NCI-H146 treated with DMSO at 0.1 percent for 48 hours (cell line): ENCODE results near the gene CACNA1A.
"Not testable (repeated sequence)": the region's sequence is repeated elsewhere in the genome, so short reads cannot be mapped to it uniquely, and the experiment has no call there.

Source experiments
- DNase-seq: peaks from one replicate; lab custom pipeline; 2025; ENCODE audit not compliant: unreplicated experiment; lab: John Stamatoyannopoulos, UW

CACNA1A gene

GRCh38 chr19:13427273-13428051, 78.8 kb downstream of the CACNA1A start:
- no peak for DNase-seq

GRCh38 chr19:13425875-13426274, 80.4 kb downstream of the CACNA1A start:
- not testable (repeated sequence) for DNase-seq

GRCh38 chr19:13425151-13425550, 81.1 kb downstream of the CACNA1A start:
- DNase-seq, result no peak

GRCh38 chr19:13420780-13421179, 85.5 kb downstream of the CACNA1A start:
- no peak for DNase-seq

- no peak for DNase-seq
Measured at GRCh38 chr19:13417054-13417453, 89.2 kb downstream of the CACNA1A start.

GRCh38 chr19:13411899-13412298, 94.4 kb downstream of the CACNA1A start:
- no peak for DNase-seq

GRCh38 chr19:13410946-13411345, 95.3 kb downstream of the CACNA1A start:
- no peak for DNase-seq

- no peak for DNase-seq
Measured at GRCh38 chr19:13408889-13409518, 97.3 kb downstream of the CACNA1A start.

GRCh38 chr19:13404236-13404635, 102.0 kb downstream of the CACNA1A start:
- DNase-seq, result no peak

- no peak for DNase-seq
Measured at GRCh38 chr19:13401388-13401787, 104.9 kb downstream of the CACNA1A start.

- DNase-seq, result no peak
Measured at GRCh38 chr19:13400296-13400695, 106.0 kb downstream of the CACNA1A start.

- DNase-seq, result no peak
Measured at GRCh38 chr19:13399746-13400145, 106.5 kb downstream of the CACNA1A start.

- DNase-seq, result no peak
Measured at GRCh38 chr19:13398780-13399726, 107.2 kb downstream of the CACNA1A start.

GRCh38 chr19:13398182-13398581, 108.1 kb downstream of the CACNA1A start:
- no peak for DNase-seq

- DNase-seq, result no peak
Measured at GRCh38 chr19:13396250-13397080, 109.8 kb downstream of the CACNA1A start.

- DNase-seq, result no peak
Measured at GRCh38 chr19:13382633-13382938, 123.7 kb downstream of the CACNA1A start.

GRCh38 chr19:13381827-13382632, 124.2 kb downstream of the CACNA1A start:
- DNase-seq, result no peak

- DNase-seq, result no peak
Measured at GRCh38 chr19:13376537-13376936, 129.7 kb downstream of the CACNA1A start.

- DNase-seq, result no peak
Measured at GRCh38 chr19:13373599-13373998, 132.7 kb downstream of the CACNA1A start.

GRCh38 chr19:13370948-13371347, 135.3 kb downstream of the CACNA1A start:
- no peak for DNase-seq
